Brain microvascular endothelial cell (primary cell): ENCODE results near the gene C19orf44.

Source experiments
- DNase-seq: peaks from one replicate; pipeline ENCODE4 v3.0.0-alpha.2; 2020
- H3K27ac ChIP-seq: fragments of 250-450 bp; sonication (Bioruptor Pico); 2 replicates; pipeline ENCODE4 v1.5.1; 2020; ENCODE audit warnings: mild to moderate bottlenecking, moderate library complexity
- H3K27me3 ChIP-seq: fragments of 250-450 bp; sonication (Bioruptor Pico); replicated peaks from 2 replicates; pipeline ENCODE4 v1.5.1; 2020; ENCODE audit warnings: mild to moderate bottlenecking
- H3K36me3 ChIP-seq: fragments of 250-450 bp; sonication (Bioruptor Pico); replicated peaks from 2 replicates; pipeline ENCODE4 v1.5.1; 2020; ENCODE audit warnings: mild to moderate bottlenecking
- H3K4me3 ChIP-seq: 2 replicates; pipeline ENCODE4 v1.5.1; 2011; ENCODE audit warnings: low read depth, mild to moderate bottlenecking, control low read depth, low read length, moderate library complexity
- in situ Hi-C: cut with HindIII; loops from 2 replicates; pipeline ENCODE4 v1.10.0; 2017; ENCODE audit warnings: low sequenced_read_pairs, low pct_ligation_motif_present
- TF ChIP-seq, protein P1 (sequence below): IDR thresholded peaks from 2 replicates; pipeline ENCODE4 v1.5.1; 2011; ENCODE audit warnings: low read depth, mild to moderate bottlenecking, moderate library complexity, low read length, control low read depth, inconsistent platforms; ENCODE audit errors: missing control alignments

Gene C19orf44

GRCh38 chr19:16455489-16455888, 40.7 kb upstream of the C19orf44 start:
- DNase-seq, result no peak
- in situ Hi-C loops, result no loop called here
- no peak overlapping the region for H3K27ac ChIP-seq
- TF ChIP-seq, protein P1, sequence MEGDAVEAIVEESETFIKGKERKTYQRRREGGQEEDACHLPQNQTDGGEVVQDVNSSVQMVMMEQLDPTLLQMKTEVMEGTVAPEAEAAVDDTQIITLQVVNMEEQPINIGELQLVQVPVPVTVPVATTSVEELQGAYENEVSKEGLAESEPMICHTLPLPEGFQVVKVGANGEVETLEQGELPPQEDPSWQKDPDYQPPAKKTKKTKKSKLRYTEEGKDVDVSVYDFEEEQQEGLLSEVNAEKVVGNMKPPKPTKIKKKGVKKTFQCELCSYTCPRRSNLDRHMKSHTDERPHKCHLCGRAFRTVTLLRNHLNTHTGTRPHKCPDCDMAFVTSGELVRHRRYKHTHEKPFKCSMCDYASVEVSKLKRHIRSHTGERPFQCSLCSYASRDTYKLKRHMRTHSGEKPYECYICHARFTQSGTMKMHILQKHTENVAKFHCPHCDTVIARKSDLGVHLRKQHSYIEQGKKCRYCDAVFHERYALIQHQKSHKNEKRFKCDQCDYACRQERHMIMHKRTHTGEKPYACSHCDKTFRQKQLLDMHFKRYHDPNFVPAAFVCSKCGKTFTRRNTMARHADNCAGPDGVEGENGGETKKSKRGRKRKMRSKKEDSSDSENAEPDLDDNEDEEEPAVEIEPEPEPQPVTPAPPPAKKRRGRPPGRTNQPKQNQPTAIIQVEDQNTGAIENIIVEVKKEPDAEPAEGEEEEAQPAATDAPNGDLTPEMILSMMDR, result no peak
- H3K27me3 ChIP-seq, result no peaks in the 10 kb centered on the region
- no peak overlapping the region for H3K4me3 ChIP-seq
- H3K36me3 ChIP-seq, result no peaks in the 10 kb centered on the region

DNA sequence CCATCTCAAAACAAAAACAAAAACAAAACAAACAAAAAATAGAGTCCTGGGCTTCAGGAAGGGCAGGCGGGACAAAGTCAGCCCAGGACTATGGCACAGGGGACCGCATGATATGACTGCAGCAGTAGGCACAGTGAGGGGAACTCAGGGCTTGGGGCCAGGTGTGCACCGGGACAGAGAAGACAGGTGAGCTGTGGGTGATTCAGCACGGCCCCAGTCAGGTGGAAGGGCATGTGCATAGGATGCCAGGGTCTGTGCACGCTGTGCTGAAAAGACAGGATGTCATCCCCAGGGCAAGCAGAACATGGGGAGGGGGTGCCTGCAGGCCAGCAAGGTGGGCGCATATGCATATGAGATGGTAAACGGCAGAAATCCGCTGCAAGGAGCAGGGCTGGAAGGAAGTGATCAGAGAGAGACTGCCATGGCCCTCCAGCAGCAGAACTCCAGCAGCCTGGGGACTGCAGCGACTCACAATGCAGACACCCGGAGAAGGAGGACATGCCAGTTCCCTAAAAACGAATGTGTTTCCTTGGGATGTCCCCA, 39.5 kb upstream of the C19orf44 start:
- no peak overlapping the region for H3K4me3 ChIP-seq
- no peak overlapping the region for H3K27ac ChIP-seq
- H3K36me3 ChIP-seq, result no peaks in the 10 kb centered on the region
- no peak for DNase-seq
- H3K27me3 ChIP-seq, result no peaks in the 10 kb centered on the region
- in situ Hi-C loops, result no loop called here
- TF ChIP-seq, protein P1, result no peak

GRCh38 chr19:16457195-16457953, 38.8 kb upstream of the C19orf44 start:
- H3K27ac ChIP-seq, result peak overlapping the region; percentile 42
- no peaks in the 10 kb centered on the region for H3K36me3 ChIP-seq
- in situ Hi-C loops, result no loop called here
- no peak for DNase-seq
- no peaks in the 10 kb centered on the region for H3K27me3 ChIP-seq
- H3K4me3 ChIP-seq, result peak overlapping the region; percentile 12
- TF ChIP-seq, protein P1, result no peak

GRCh38 chr19:16457954-16458331, 38.3 kb upstream of the C19orf44 start:
- in situ Hi-C loops, result no loop called here
- H3K27me3 ChIP-seq, result no peaks in the 10 kb centered on the region
- H3K4me3 ChIP-seq, result no peak overlapping the region
- TF ChIP-seq, protein P1, result no peak
- peak overlapping the region; percentile 42 for H3K27ac ChIP-seq
- DNase-seq, result no peak
- H3K36me3 ChIP-seq, result no peaks in the 10 kb centered on the region

- TF ChIP-seq, protein P1, result no peak
- Histone ChIP-seq H3K27ac (no peak overlapping the region), H3K36me3 (no peaks in the 10 kb centered on the region), H3K27me3 (no peaks in the 10 kb centered on the region), H3K4me3 (no peak overlapping the region)
- in situ Hi-C loops, result no loop called here
- no peak for DNase-seq
These were observed 37.5 kb upstream of the C19orf44 start for GRCh38 chr19:16458391-16459341.
